Prostate gland (tissue), 2 donors: ENCODE results near the gene DNAJB1. TPM values are rescaled to one million over a fixed set of nuclear protein-coding genes. Genes with fewer than 3 reads are reported as not detected.

Experiments
- DNase-seq: peaks from one replicate; pipeline ENCODE4 v3.0.0-alpha.2; 2019; ENCODE audit warnings: low spot score
- H3K27ac ChIP-seq, 2 donors: fragments of 200-600 bp; sonication (generic); 2 replicates each; pipeline ENCODE4 v1.5.1; 2017 to 2019
- H3K27me3 ChIP-seq: fragments of 200-600 bp; sonication (generic); replicated peaks from 2 replicates; pipeline ENCODE4 v1.5.1; 2019; ENCODE audit not compliant: insufficient read depth
- H3K36me3 ChIP-seq, 2 donors: fragments of 200-600 bp; sonication (generic); 1 replicate in 1 of 2; 2 replicates in 1 of 2; pipeline versions ENCODE4 v1.5.1 to v1.8.1; 2017 to 2019
- H3K4me1 ChIP-seq: fragments of 200-600 bp; sonication (generic); replicated peaks from 2 replicates; pipeline ENCODE4 v1.5.1; 2019
- H3K4me3 ChIP-seq, 2 donors: fragments of 200-600 bp; sonication (generic); 2 replicates each; pipeline ENCODE4 v1.5.1; 2017 to 2019
- H3K9me3 ChIP-seq: fragments of 200-600 bp; sonication (generic); 2 replicates; pipeline ENCODE4 v1.5.1; 2017
- CTCF ChIP-seq, 4 experiments: fragments of 200-600 bp in 2 of 4; fragments of 450-650 bp in 2 of 4; sonication (generic) in 2 of 4; IDR thresholded peaks; 1 replicate in 3 of 4; 2 replicates in 1 of 4; pipeline ENCODE4 v1.5.1; 2016 to 2019; ENCODE audit warnings: antibody characterized with exemption in 4 of 4, mild to moderate bottlenecking in 2 of 4, moderate library complexity in 2 of 4
- POLR2A ChIP-seq: fragments of 450-650 bp; IDR thresholded peaks from one replicate; pipeline ENCODE4 v1.6.1; 2016; ENCODE audit warnings: antibody characterized with exemption, mild to moderate bottlenecking
- POLR2AphosphoS5 ChIP-seq: sonication (generic); formaldehyde crosslinking; IDR thresholded peaks from one replicate; pipeline ENCODE4 v1.6.1; 2017; ENCODE audit warnings: antibody characterized with exemption
- WGBS: methylation state at CpG from one replicate; pipeline ENCODE4 v1.1.5; 2018; 5-methylcytosine and 5-hydroxymethylcytosine counted together
- intact Hi-C: fragments of 100-400 bp; cut with DNase I; formaldehyde crosslinking; loops from one replicate; pipeline ENCODE4 v1.14.2; 2022
- total RNA-seq, 2 donors: library from RNA; depleted of rRNA; stranded (reverse); fragments of >200 nt; gene quantifications; one replicate each; pipeline ENCODE4 v1.1.0, GENCODE V29; 2016

Gene DNAJB1
- total RNA-seq, 2 donors from 2014 or later = 91.6 to 108 TPM

DNA sequence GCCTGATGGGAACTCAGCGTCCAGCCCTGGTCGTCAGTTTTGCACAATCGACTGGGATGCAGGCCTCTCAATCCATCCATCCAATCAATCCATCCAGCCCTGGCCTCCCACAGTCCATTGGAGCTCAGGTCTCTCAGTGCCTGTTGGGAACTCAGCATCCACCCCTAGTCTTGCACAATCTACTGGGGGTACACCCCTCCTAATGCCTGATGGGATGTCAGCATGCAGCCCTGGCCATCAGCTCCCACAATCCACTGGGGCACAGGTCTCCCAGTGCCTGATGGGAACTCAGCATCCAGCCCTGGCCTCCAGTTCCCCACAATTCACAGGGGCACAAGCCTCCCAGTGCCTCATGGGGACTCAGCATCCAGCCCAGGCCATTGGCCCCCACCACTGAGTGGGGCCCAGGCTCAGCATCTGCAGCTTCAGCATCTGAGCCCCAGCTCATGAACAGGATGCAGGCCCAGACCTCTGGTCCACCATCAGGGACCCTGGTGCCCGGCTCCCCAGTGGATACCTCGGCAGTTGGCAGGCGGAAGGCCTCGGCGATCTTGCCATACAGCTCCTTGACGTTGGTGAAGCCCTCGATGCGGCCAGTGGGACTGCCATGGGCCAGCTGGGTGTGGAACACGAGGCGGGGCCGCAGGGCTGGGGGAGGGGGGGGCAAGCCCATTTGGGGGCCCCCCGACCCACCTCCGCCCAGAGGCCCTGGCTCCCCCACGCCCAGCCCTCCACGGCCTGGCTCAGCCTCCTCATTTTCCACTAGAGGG is 35.8 kb downstream of the DNAJB1 start:
- DNase-seq = no peak
- Histone ChIP-seq H3K4me3 (no peak overlapping the region), H3K9me3 (no peaks in the 10 kb centered on the region), H3K27ac (no peak overlapping the region), H3K27me3 (no peaks in the 10 kb centered on the region), H3K4me1 (no peaks in the 10 kb centered on the region), H3K36me3 (no peaks in the 10 kb centered on the region)
- TF ChIP-seq CTCF (IDR thresholded peaks at IDR 0.05) = no peak
- no peak for TF ChIP-seq POLR2A
- 89% methylated on average over 17 of the region's 18 CpGs for WGBS
- intact Hi-C loops = no loop called here

- TF ChIP-seq CTCF (IDR thresholded peaks at IDR 0.05) = no peak
- TF ChIP-seq POLR2AphosphoS5 = no peak
- TF ChIP-seq POLR2A = no peak
- no peak for DNase-seq
- 86% methylated on average over 5 of the region's 5 CpGs for WGBS
- H3K36me3 ChIP-seq = no peaks in the 10 kb centered on the region
- H3K4me1 ChIP-seq = no peaks in the 10 kb centered on the region
- intact Hi-C loops = no loop called here
- no peaks in the 10 kb centered on the region for H3K9me3 ChIP-seq
- no peak overlapping the region for H3K4me3 ChIP-seq
- no peak overlapping the region for H3K27ac ChIP-seq
- no peaks in the 10 kb centered on the region for H3K27me3 ChIP-seq
Measured at GRCh38 chr19:14480700-14481079, 37.5 kb downstream of the DNAJB1 start.

DNA sequence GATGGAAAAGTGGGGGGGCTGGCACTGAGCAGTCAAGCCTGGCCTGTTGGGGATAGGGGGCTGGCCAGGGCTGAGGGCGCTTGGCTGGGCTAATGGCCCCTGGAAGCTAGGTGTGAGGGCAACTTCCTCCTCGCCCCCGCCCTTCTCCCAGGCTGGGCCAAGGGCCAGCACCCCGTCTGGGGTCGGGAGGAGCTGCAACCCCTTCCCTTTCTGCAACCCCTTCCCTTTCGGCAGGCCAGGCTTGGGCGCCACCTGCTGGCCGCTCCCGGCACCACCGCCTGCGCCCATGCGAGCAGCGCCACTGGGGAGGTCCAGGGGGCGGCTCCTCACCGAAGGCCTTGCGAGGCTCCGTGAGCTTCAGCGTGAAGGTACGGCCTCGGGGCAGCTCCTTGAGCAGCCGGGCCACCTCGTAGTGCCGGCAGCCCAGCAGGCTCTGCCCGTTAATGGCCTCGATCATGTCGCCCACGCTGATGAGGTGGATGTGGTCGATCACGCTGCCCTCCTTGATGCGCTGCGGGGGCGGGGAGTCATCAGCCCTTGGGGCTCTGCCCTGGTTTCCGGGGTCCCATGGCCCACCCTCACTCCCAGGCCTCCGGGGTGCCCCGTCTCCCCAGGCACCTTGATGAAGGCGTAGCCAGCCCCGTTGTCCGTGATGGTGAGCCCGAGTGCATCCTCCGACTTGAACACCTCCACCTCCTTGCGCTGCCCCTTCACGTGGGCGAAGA is 38.1 kb downstream of the DNAJB1 start:
- 67% methylated on average over 38 of the region's 43 CpGs for WGBS

GRCh38 chr19:14479309-14479974 is 38.8 kb downstream of the DNAJB1 start:
- H3K4me3 ChIP-seq = no peak overlapping the region
- H3K27ac ChIP-seq = no peak overlapping the region
- H3K36me3 ChIP-seq = no peaks in the 10 kb centered on the region
- H3K4me1 ChIP-seq = no peaks in the 10 kb centered on the region
- no peaks in the 10 kb centered on the region for H3K9me3 ChIP-seq
- 87% methylated on average over 14 of the region's 14 CpGs for WGBS
- H3K27me3 ChIP-seq = no peaks in the 10 kb centered on the region
- TF ChIP-seq CTCF (IDR thresholded peaks at IDR 0.05) = no peak
- no peak for TF ChIP-seq POLR2AphosphoS5
- no peak for TF ChIP-seq POLR2A
- DNase-seq = no peak
- intact Hi-C loops = loop anchor here (10.0 kb wide), 1 partner anchor 335 kb away; no protein-coding TSS in a partner anchor

More for the DNA sequence above, 38.1 kb downstream of the DNAJB1 start:
- TF ChIP-seq POLR2A = no peak
- TF ChIP-seq CTCF (IDR thresholded peaks at IDR 0.05) = peak in 3 of 4 experiments; percentile 40 to 69 (median 51)
- no peaks in the 10 kb centered on the region for H3K9me3 ChIP-seq
- DNase-seq = no peak
- no peaks in the 10 kb centered on the region for H3K36me3 ChIP-seq
- no peaks in the 10 kb centered on the region for H3K4me1 ChIP-seq
- intact Hi-C loops = loop anchor here (10.0 kb wide), 1 partner anchor 335 kb away; no protein-coding TSS in a partner anchor
- H3K27ac ChIP-seq = no peak overlapping the region
- H3K27me3 ChIP-seq = no peaks in the 10 kb centered on the region
- no peak overlapping the region for H3K4me3 ChIP-seq
